Activated CD4-positive, alpha-beta T cell treated with anti-CD3 and anti-CD28 coated beads, Interleukin-10, Interleukin-2, amounts not matched to agents 100 ng/mL and 50 ng/mL, durations not matched to agents 16 hours and 8 hours (primary cell): Measurements from ENCODE around the gene OR5A1.

Experiments
- DNase-seq: peaks from one replicate; pipeline ENCODE4 v3.0.0-alpha.2; 2020

The OR5A1 gene

DNA sequence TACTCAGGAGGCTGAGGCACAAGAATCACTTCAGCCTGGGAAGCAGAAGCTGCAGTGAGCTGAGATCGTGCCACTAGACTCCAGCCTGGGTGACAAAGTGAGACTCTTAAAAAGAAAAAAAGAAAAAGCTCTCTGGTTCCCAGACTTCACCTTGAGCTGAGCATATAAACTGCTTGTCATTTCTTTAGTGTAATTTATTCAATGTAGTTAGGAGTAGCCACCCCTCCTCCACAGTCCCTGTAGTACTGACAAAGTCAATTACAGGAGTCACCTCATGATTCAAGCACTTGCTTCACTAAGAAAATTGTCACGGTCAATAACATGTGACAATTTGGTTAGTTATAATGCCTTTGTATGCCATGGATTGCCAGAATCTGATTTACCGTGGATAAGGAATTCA is 44.1 kb downstream of the OR5A1 start:
- DNase-seq, result no peak
